Stimulated activated CD4-positive, alpha-beta T cell treated with anti-CD3 and anti-CD28 coated beads, Interleukin-1b, Interleukin-23, amount 100 ng/mL, for 4 hours (primary cell): ENCODE measurements around the gene AZGP1.
"Not testable (repeated sequence)": the region's sequence is repeated elsewhere in the genome, so short reads cannot be mapped to it uniquely, and the experiment has no call there.

Experiments
- DNase-seq, 2 donors: peaks; one replicate each; pipeline ENCODE4 v3.0.0-alpha.2; 2020; ENCODE audit warnings: low read depth in 2 of 2

The AZGP1 gene

DNA sequence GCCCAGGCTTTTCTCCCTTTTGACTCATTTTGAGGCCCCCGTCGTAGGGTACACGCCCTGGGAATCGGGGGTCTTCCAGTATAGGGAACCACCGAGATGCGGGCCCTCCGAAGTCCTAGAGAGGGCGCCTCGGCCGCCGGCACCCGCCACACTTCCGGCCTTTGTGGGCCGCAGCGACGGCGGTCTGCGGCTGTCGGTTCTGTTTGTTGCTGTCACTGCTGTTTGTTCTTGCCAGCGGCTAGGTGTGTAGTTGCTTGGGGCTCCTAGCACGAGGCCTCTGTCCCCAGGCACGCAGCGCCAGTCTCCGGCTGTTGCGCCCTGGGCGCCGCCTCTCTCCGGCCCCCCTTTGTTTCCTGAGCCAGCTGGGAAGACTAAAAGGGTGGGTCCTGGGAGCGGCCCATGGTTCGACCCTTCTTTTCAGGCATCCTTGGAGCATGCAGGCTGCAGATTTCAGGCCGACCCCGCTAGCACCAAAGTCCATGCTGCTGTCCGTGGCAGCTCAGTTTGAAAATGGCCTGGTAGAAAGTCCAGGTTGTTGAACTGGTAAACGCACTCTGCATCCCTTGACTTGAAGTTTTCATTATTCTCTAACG lies 21.8 kb upstream of the AZGP1 start:
- DNase-seq: peak; percentile 45 to 49

DNA sequence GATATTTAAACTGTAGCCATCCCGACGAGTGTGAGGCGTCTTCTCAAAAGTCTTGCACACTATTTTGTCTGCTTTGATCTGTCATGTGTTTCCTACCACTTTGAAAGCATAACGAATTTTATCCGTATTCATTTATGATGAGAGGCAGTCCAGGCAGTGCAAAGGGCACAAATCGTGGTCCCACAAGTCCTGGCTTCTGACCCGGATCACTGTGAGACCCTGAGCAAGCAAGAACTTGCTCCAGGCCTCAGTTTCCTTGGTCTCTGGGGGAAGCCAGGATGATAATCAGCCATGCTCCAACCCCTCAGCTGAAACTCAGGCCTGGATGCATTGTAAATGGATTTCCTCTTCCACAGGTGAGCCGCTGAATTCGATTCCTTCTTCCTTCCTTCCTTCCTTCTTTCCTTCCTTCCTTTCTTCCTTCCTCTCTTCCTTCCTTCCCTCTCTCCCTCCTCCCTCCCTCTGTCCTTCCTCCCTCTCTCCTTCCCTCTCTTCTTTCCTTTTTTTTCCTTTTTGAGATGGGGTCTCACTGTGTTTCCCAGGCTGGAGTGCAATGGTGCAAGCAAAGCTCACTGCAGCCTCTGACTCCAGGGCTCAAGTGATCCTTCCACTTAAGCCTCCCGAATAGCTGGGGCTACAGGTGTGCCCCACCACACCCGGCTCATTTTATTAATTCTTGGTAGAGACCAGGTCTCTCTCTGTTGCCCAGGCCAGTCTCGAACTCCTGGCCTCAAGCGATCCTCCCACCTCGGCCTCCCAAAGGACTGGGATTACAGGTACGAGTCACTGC lies 21.1 kb upstream of the AZGP1 start:
- no peak for DNase-seq

DNA sequence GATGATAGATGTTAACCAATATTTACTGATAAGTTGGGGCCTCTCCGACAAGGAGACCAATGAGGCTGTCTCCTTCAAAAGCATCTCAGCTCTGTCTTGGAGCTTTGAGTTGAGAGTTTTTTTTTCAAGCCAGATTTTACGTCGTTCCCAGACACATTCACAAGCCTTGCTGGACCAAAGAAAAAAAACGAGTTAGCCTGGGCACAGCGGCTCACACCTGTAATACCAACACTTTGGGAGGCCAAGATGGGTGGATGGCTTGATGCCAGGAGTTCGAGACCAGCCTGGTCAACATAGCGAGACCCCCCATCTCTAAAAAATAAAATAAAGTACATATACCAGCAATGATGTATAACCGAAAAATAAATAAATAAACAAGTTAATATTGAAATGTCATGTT lies 19.0 kb upstream of the AZGP1 start:
- no peak for DNase-seq

DNA sequence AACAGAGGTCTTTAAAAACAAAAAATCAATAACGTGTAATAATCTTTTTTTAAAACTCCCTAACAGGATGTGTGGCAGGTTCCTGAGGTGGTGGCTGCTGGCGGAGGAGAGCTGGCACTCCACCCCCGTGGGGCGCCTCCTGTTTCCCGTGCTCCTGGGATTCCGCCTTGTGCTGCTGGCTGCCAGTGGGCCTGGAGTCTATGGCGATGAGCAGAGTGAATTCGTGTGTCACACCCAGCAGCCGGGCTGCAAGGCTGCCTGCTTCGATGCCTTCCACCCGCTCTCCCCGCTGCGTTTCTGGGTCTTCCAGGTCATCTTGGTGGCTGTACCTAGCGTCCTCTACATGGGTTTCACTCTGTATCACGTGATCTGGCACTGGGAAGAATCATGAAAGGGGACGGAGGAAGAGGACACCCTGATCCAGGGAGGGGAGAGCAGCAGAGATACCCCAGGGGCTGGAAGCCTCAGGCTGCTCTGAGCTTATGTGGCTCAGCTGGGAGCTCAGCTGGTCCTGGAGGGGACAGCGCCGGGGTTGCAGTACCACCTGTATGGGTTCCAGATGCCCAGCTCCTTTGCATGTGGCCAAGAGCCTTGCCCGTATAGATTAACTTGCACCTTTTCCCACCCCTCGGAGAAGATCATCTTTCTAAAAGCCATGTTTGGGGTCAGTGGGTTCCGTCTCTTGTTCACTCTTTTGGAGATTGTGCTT lies 16.7 kb upstream of the AZGP1 start:
- DNase-seq: no peak

DNA sequence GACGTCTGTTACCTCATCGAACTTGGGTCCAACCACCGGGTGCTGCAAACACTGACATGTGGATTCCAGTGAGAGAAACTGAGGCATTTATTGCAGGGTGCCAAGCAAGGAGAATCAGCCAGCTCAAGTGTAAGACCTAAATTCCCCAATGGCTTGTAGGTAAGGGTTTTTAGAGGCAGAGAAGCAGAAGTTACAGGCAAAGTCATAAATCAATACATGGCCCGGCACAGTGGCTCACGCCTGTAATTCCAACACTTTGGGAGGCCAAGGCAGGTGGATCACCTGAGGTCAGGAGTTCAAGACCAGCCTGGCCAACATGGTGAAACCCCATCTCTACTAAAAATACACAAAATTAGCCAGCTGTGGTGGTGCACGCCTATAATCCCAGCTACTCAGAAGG lies 15.7 kb upstream of the AZGP1 start:
- not testable (repeated sequence) for DNase-seq

DNA sequence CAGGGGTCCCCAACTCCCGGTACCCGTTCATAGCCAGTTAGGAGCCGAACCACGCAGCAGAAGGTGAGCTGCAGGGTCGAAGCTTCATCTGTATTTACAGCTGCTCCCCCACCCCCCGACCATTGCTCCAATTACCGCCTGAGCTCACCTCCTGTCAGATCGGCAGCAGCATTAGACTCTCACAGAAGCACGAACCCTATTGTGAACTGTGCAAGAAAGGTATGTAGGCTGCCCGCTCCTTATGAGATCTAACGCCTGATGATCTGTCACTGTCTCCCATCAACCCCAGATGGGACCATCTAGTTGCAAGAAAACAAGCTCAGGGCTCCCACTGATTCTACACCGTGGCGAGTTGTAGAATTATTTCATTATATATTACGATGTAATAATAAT lies 14.6 kb upstream of the AZGP1 start:
- no peak for DNase-seq

DNA sequence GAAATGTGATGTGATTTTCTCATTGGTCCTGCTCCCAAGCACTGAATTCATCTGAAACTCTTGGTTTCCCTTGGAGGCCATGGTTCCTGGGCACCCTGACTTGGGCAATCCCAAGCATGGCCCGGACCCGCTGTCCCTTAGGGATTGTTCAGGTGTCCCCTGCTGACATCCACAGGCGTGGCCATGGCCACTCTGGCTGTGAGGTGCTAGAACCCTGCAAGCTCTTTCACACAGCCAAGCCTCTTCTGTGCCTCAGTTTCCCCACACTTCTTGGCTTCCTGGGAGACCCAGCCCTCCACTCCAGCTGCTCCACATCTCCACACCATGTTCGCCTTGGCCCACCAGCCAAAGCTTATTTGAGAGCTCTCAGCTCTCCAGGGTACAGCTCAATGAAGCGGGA lies 12.0 kb upstream of the AZGP1 start:
- DNase-seq: no peak

DNA sequence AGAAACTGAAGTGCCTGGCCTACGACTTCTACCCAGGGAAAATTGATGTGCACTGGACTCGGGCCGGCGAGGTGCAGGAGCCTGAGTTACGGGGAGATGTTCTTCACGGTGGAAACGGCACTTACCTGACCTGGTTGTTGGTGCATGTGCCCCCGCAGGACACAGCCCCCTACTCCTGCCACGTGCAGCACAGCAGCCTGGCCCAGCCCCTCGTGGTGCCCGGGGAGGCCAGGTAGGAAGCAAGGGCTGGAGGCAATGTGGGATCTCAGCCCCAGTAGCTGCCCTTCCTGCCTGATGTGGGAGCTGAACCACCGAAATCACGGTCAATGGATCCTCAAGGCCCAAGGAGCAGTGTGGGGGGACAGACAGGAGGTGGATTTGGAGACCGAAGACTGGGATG lies 11.5 kb upstream of the AZGP1 start:
- not testable (repeated sequence) for DNase-seq

DNA sequence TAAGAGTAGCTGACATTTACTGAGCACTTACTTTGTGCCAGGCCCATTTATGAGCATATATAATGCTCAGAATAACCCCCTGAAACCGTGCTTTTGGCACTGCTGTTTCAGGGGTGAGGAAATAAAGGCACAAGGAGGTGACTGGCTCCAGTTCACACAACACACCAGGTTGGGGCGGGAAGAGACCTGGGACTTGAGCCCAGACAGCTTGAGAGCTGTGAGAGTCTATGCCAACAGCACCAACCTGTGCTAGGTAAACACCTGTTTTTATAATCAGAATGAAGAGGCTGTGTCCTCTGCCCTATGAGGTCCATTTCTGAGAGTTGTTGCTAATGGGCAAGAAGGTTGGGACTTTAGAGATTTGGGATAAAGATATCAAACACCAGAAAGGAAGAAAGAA lies 8.8 kb upstream of the AZGP1 start:
- DNase-seq: no peak

DNA sequence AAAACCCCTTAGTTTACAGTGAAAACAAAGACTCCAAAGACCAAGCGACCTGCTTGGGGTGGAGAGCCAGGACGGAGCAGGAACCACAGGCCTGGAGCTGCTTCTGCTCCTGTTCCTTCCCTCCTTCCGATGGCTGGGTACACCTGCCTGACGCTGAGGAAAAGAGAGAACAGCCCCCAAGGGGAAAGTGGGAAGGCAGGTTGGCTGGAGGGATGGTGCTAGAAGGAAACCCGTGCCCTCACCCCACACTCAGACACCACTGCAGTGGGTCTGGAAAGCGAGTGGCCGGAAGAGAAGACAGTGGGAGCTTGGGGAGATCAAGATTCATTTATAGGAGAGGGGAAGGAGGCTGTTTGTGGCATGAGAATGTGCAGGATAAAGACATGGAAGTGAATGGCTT lies 5.2 kb upstream of the AZGP1 start:
- DNase-seq: not testable (repeated sequence)

DNA sequence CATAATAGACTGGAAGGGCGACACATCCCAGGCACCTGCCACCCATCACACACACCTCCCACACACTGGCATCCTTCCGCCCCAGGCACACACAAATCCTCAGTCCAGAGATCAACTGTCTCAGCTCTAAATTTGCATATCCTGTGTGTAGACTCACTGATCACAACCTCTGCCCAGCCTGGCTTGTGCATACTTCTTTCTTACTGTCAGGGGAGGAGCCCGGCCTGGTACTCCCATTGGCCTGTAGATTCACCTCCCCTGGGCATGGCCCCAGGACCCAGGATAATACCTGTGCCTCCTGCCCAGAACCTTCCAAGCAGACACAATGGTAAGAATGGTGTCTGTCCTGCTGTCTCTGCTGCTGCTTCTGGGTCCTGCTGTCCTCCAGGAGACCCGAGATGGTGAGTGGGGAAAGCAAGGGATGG lies 4.6 kb upstream of the AZGP1 start:
- DNase-seq: not testable (repeated sequence)

DNA sequence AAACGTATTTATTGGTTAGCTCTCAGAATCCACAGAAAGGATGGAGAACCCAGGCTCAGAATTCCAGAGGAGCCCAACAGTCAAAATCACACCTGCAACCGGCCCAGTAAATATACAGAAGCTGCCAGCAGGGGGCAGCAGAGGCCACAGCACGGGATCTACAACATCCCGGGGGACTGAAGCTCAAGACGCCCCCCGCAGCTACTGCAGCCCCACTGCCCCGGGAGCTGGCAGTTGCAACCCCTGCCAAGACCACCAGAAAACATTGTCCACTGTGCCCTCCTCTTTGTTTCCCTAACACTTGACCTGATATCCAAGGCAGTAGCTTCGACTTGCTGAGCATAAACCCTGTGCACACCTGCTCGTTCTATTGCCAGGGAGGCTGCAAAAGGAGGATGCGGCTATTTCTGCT lies 4.0 kb upstream of the AZGP1 start:
- peak; percentile 54 to 58 for DNase-seq

DNA sequence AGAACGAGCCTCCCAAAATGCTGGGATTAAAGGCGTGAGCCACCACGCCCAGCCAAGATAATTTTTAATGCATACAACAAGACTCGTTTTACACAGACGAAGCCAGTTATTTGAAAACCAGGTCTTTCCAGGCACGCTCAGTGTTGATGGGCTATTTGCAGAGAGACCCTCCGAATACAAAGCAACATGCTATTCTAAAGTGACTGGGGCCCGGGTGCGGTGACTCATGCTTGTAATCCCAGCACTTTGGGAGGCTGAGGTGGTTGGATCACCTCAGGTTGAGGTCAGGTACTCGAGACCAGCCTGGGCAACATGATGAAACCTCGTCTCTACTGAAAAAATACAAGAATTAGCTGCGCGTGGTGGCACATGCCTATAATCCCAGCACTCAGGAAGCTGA lies 795 bp upstream of the AZGP1 start:
- no peak for DNase-seq

DNA sequence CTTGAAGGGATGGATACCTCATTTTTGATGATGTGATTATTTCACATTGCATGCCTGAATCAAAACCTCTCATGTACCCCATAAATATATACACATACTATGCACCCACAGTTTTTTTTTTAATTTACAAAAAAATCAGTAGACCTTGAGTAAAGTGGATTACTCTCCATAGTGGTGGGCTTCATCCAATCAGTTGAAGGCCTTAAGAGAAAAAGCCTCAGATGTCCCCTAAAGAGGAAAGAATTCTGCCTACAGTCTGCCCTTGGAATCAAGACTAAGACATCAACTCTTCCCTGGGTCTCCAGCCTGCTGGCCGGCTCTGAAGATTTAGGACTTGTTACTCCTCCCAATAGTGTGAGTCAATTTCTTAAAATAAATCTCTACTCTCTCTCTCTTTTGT lies 1.1 kb downstream of the AZGP1 start:
- DNase-seq: no peak

DNA sequence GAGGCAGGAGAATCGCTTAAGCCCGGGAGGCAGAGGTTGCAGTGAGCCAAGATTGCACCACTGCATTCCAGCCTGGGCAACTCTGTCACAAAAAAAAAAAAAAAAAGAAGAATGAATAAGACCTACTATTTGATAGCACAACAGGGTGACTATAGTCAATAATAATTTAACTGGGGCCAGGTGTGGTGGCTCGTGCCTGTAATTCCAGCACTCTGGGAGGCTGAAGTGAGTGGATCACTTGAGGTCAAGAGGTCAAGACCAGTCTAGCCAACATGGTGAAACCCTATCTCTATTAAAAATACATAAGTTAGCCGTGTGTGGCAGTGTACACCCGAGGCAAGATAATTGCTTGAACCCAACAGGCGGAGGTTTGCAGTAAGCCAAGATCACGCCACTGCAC lies 2.0 kb downstream of the AZGP1 start:
- not testable (repeated sequence) for DNase-seq

DNA sequence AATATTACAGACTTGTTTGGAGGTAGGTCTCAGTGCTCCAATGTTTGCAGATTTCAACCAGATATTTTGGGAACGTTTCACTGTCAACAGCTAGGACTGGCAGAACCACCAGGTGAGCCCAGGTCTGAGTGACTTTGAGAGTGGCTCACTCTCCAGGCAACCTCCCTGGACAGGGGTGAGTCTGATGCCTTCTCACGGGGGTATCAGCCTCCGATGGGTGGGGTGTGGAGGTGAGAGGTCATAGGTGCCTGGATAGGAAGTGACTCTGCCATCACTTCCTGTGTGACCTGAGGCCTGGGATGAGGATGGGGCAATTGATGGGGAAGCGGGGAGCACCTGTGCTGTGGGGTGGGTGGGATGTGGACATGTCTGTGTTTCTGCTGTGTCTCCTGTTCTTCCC lies 4.6 kb downstream of the AZGP1 start:
- no peak for DNase-seq

DNA sequence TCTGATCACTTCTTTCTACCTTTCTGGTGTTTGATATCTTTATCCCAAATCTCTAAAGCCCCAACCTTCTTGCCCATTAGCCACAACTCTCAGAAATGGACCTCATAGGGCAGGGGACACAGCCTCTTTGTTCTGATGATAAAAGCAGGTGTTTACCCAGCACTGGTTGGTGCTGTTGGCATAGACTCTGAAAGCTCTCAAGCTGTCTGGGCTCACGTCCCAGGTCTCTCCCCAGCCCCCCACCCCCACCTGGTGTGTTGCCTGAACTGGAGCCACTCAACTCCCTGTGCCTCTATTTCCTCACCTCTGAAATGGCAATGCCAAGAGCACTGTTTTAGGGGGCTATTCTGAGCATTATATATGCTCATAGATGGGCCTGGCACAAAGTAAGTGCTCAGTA lies 6.0 kb downstream of the AZGP1 start:
- DNase-seq: not testable (repeated sequence)

DNA sequence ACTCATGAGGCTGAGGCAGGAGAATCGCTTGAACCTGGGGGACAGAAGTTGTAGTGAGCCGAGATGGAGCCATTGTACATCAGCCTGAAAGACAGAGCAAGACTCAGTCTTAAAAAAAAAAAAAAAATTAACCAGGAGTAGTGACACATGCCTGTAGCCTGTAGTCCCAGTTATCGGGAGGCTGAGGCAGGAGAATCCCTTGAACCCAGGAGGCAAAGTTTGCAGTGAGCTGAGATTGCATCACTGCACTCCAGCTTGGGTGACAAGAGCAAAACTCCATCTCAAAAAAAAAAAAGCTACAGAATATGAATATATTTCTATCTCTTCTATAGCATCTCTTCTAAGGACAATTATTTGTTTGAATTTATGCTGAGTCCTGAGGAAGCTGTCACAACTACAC lies 6.5 kb downstream of the AZGP1 start:
- DNase-seq: no peak

DNA sequence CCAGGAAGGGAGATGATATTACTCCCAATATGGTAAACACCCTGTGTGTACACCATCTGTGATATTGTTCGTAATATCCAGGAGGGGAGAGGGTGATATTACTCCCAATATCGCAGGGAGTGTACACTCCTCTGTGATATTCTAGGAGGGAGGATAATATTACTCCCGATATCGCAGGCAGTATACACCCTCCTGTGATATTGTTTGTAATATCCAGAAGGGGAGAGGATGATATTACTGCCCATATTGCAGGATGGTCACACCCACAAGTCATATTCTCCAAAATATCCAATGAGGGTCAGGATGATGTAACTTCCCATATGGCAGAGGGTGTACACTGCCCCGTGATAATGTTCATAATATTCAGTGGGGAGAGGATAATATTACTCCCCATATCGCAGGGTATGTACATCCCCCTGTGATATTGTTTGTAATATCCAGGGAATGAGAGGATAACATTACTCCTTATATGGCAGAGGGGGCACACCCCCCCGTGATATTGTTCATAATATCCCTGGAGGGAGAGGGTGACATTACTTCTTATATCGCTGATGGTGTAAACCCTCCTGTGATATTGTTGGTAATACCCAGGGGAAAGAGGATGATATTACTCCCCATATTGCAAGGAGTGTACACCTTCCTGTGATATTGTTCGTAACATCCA lies 17.1 kb downstream of the AZGP1 start:
- DNase-seq: no peak

DNA sequence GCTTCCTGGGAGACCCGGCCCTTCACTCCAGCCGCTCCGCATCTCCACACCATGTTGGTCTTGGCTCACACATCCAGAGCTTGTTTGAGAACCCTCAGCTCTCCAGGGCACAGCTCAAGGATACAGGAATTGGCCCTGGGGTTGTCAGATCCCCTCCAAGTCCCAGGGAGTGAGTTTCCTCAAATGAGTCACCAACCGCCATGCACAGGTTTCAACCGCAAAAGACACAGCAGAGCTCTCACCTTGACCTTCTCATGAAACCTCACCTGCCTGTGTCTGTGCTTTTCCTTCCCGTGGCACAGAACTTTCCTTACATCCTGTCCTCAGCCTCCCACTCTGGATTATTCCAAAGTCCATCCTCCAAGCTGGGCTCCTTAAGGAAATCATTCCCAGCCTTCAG lies 20.6 kb downstream of the AZGP1 start:
- no peak for DNase-seq

DNA sequence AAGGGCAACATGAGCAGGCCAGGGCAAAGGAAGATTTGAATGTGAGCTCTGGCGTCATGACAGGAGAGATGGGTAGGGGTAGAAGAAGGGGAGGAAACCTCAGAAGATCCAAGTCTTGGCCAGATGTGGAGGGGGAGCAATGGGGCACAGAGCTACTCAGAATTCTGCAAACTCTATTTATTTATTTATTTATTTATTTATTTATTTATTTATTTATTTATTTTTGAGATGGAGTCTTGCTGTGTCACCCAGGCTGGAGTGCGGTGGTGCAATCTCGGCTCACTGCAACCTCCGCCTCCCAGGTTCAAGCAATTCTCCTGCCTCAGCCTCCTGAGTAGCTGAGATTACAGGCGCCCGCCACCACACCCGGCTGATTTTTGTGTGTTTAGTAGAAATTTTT lies 21.2 kb downstream of the AZGP1 start:
- DNase-seq: not testable (repeated sequence)

DNA sequence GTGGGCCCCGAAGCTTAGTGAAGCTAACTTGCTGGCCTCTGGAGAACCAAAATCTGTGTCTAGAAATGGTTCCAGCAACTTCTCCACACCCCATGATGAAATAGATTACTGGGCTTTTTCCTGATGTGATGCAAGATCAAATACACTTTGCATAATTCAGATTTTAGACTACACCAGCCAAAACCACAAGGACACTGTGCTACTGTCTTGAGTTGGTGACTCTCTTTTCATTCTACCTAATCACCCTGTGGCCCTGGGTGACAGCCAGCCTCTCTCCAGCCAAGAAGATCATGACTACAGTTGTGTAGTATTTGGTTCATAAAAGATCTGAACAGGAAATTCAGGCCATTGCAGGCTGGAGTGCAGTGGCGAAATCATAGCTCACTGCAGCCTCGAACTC lies 22.2 kb downstream of the AZGP1 start:
- DNase-seq: no peak
